BLaER1 treated with 17β-estradiol and CSF1 and Interleukin-3, amounts not matched to agents 10 nM and 100 nM (cell line): Measurements from ENCODE around the gene CFAP100.

Source experiments
- H3K27ac ChIP-seq, 11 experiments: shearing (Covaris generic); formaldehyde crosslinking; 2 replicates each; pipeline ENCODE4 v1.8.1; 2022
- H3K27me3 ChIP-seq, 11 experiments: shearing (Covaris generic); formaldehyde crosslinking; 2 replicates each; pipeline ENCODE4 v1.8.1; 2022
- H3K36me3 ChIP-seq, 11 experiments: shearing (Covaris generic); formaldehyde crosslinking; 2 replicates each; pipeline ENCODE4 v1.8.1; 2022
- H3K4me1 ChIP-seq, 10 experiments: shearing (Covaris generic); formaldehyde crosslinking; 2 replicates each; pipeline ENCODE4 v1.8.1; 2022
- H3K4me2 ChIP-seq, 11 experiments: shearing (Covaris generic); formaldehyde crosslinking; 2 replicates each; pipeline ENCODE4 v1.8.1; 2022
- H3K4me3 ChIP-seq, 10 experiments: shearing (Covaris generic); formaldehyde crosslinking; 2 replicates each; pipeline ENCODE4 v1.8.1; 2022
- H3K9ac ChIP-seq, 11 experiments: shearing (Covaris generic); formaldehyde crosslinking; 2 replicates each; pipeline ENCODE4 v1.8.1; 2022
- H3K9me3 ChIP-seq, 11 experiments: shearing (Covaris generic); formaldehyde crosslinking; replicated peaks in 1 of 11; 2 replicates each; pipeline ENCODE4 v1.8.1; 2022
- H4K20me1 ChIP-seq, 11 experiments: shearing (Covaris generic); formaldehyde crosslinking; 2 replicates each; pipeline ENCODE4 v1.8.1; 2022
- Cebpa-rat ChIP-seq, 11 experiments: shearing (Covaris generic); IDR thresholded peaks; 2 replicates each; pipeline ENCODE4 v1.8.1; 2022

Gene CFAP100

DNA sequence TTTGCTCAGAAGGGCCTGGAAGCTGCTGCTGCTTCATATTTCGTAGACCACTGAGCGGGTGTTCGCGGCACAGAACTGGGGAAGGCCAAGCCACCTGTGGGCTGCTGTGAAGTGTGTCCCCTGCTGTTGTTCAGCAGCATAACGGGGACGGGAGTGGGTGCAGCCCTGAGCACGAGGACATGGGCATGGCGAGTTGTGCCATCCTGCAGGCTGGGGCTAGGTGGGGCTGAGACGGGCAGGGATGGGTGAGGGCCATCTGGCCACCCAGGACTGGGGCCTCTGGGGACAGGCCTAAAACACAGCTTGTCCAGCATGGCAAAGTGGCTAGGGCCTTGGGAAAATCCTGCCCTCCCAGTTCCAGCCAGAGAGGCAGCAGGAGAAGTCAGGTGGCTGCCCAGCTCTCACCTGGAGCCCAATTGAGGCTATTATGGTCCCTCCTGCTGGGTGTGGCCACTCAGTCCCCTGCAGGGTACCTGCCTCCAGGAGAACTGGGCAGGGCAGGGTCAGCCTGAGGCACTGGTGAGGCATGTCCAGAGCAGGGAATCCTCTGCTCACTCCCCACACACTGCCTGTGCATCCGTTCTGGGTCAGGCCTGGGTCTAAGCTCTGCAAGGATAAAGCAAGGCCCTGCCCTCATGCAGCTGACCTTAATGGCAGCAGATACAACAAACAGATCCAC lies 29.5 kb downstream of the CFAP100 start:
- H3K27ac ChIP-seq = no peak overlapping the region
- H4K20me1 ChIP-seq = peaks cover 0 to 4% (median 0%) of the 10 kb centered on the region in 11 experiments; a peak in 3 of 22 replicates
- no peak overlapping the region for H3K9ac ChIP-seq
- no peaks in the 10 kb centered on the region for H3K4me1 ChIP-seq
- H3K9me3 ChIP-seq = peaks cover 16 to 38% (median 26%) of the 10 kb centered on the region in 11 experiments
- TF ChIP-seq Cebpa-rat (IDR thresholded peaks at IDR 0.05) = no peak
- H3K27me3 ChIP-seq = no peaks in the 10 kb centered on the region
- H3K4me2 ChIP-seq = no peak overlapping the region
- 0 out of 22 replicates have a peak, but pooled peaks cover 0 to 5% (median 0%) of the 10 kb centered on the region in 11 experiments for H3K36me3 ChIP-seq
- no peak overlapping the region for H3K4me3 ChIP-seq

DNA sequence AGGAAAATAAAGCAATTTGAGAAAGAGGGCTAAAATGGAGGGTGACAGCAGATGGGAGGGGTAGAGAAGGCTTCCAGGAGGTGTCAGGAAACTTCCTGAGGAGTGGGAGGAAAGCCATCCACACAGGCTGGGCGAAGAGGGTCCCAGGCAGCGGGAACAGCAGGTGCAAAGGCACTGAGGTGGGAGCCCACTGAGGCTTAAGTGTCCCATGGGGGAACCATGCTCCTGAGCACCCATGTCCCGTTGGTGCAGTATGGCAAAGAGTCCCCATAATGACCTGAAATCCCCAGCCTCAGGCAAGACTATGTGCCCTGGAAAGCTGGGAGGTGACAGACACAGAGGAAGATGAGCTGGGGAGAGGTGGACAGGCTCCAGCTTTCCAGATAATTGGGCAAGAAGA lies 30.0 kb downstream of the CFAP100 start:
- H3K9ac ChIP-seq = no peak overlapping the region
- no peak overlapping the region for H3K4me3 ChIP-seq
- H3K27me3 ChIP-seq = no peaks in the 10 kb centered on the region
- H4K20me1 ChIP-seq = peaks cover 0 to 4% (median 0%) of the 10 kb centered on the region in 11 experiments; a peak in 3 of 22 replicates
- TF ChIP-seq Cebpa-rat (IDR thresholded peaks at IDR 0.05) = no peak
- 0 out of 22 replicates have a peak, but pooled peaks cover 0 to 5% (median 0%) of the 10 kb centered on the region in 11 experiments for H3K36me3 ChIP-seq
- H3K9me3 ChIP-seq = peaks cover 16 to 38% (median 26%) of the 10 kb centered on the region in 11 experiments
- H3K4me1 ChIP-seq = no peaks in the 10 kb centered on the region
- no peak overlapping the region for H3K4me2 ChIP-seq
- no peak overlapping the region for H3K27ac ChIP-seq

DNA sequence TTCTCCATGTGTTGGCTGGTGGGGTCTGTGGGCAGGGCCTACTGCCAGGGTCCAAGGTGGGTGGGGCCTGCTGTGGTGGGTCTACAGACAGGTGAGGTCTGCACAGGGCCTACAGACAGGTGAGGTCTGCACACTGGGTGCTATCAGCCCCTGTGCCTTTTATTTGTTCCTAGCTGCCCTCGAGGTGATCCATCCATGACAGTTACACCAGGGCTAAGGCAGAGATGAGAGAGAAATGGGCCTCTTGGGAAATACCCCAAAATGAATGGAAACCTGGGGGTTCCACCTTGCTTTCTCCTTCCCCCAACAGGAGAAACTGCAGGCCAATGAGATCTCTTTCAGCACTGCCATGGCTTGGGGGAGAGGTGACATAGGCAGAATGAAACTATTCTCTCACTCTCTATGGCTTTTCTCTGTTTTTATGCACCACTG lies 36.4 kb downstream of the CFAP100 start:
- Histone ChIP-seq H3K27ac (no peak overlapping the region), H3K4me1 (no peaks in the 10 kb centered on the region), H3K36me3 (peaks cover 0 to 33% (median 7%) of the 10 kb centered on the region in 11 experiments; a peak in 9 of 22 replicates), H3K9me3 (peaks cover 8 to 35% (median 19%) of the 10 kb centered on the region in 11 experiments), H3K9ac (no peak overlapping the region), H3K4me2 (no peak overlapping the region), H3K4me3 (no peak overlapping the region), H4K20me1 (peaks cover 0 to 30% (median 0%) of the 10 kb centered on the region in 11 experiments; a peak in 3 of 22 replicates), H3K27me3 (no peaks in the 10 kb centered on the region)
- TF ChIP-seq Cebpa-rat (IDR thresholded peaks at IDR 0.05) = no peak

DNA sequence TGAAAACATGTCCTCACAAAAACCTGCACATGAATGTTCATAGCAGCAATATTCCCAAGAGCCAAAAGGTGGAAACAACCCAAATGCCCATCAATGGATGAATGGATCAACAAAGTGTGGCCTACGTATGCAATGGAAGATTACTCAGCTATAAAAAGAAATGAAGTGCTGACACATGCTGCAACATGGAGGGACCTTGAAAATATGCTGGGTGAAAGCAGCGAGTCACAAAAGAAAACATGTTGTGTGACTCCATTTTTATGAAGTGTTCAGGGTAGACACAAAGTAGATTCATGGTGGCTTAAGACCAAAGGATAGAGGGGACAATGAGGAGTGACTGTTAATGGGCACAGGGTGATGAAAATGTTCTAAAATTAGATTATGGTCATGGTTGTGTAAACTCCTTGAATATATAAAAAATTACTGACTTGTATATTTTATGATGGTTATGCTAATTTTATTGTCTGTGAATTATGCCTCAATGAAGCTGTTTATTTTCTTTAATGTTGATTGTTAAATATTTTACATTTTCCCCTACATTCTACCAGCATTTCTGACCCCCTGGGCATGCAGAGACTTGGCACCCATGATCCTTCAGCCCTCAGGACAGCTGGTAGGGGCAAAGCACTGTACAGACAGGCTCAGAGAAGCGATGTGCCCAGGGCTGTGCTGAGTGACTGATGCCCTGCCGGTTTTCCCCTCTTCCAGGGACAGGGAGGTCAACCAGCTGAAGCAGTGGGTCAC lies 37.8 kb downstream of the CFAP100 start:
- H3K9me3 ChIP-seq = peaks cover 0 to 20% (median 7%) of the 10 kb centered on the region in 11 experiments; a peak in 16 of 22 replicates
- H3K9ac ChIP-seq = no peak overlapping the region
- no peak for TF ChIP-seq Cebpa-rat (IDR thresholded peaks at IDR 0.05)

GRCh38 chr3:126433105-126433430 lies 38.4 kb downstream of the CFAP100 start:
- Histone ChIP-seq H3K9me3 (peaks cover 0 to 15% (median 1%) of the 10 kb centered on the region in 11 experiments; a peak in 8 of 22 replicates), H3K4me2 (no peak overlapping the region), H4K20me1 (peaks cover 0 to 47% (median 0%) of the 10 kb centered on the region in 11 experiments; a peak in 6 of 22 replicates), H3K27me3 (no peaks in the 10 kb centered on the region), H3K36me3 (peaks cover 18 to 53% (median 24%) of the 10 kb centered on the region in 11 experiments; a peak in 21 of 22 replicates), H3K4me3 (no peak overlapping the region), H3K4me1 (no peaks in the 10 kb centered on the region), H3K9ac (no peak overlapping the region), H3K27ac (no peak overlapping the region)
- no peak for TF ChIP-seq Cebpa-rat (IDR thresholded peaks at IDR 0.05)

More for the DNA sequence above, 37.8 kb downstream of the CFAP100 start:
- H3K4me3 ChIP-seq = no peak overlapping the region
- H3K27ac ChIP-seq = no peak overlapping the region
- H3K4me1 ChIP-seq = no peaks in the 10 kb centered on the region
- peaks cover 13 to 47% (median 19%) of the 10 kb centered on the region in 11 experiments; a peak in 19 of 22 replicates for H3K36me3 ChIP-seq
- no peaks in the 10 kb centered on the region for H3K27me3 ChIP-seq
- H3K4me2 ChIP-seq = no peak overlapping the region
- H4K20me1 ChIP-seq = peaks cover 0 to 43% (median 0%) of the 10 kb centered on the region in 11 experiments; a peak in 4 of 22 replicates

DNA sequence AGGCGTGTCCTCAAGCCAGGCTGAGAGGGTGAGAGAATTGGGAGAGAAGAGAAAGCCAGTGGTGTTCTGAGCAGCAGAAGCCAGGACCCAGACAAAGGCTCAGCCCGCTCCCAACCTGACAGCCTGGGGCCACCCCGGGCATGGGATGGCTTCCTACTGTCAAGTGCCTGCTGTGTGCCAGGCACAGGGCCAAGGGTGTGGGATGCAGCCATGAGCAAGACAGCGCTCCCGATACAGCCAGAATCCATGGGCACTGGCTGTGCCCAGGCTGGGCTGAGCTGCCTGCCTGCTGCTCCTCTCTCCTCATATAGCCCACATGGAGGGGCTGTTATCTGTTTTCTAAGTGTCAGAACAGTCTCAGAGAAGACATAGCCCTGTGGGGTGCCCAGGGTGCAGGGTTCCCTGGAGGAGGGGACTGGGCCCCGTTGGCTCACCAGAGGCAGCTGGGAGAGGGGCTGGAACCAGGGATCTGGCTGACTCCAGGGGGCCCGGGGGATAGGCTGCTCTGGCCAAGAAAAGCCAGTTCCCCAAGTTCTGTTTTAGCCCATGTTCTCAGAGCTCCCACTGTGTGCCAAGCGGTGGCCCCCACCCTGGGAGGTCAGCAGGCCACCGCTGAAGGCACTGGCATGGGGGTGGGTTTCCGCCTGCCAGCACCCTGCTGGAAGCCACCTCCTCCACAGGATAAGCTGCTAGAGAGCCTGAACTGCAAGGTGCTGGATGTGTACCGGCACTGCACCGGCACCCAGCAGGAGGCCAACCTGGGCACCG lies 39.0 kb downstream of the CFAP100 start:
- TF ChIP-seq Cebpa-rat (IDR thresholded peaks at IDR 0.05) = no peak
- no peak overlapping the region for H3K27ac ChIP-seq
- peaks cover 25 to 59% (median 29%) of the 10 kb centered on the region in 11 experiments; a peak in 21 of 22 replicates for H3K36me3 ChIP-seq

GRCh38 chr3:126434264-126434590 lies 39.5 kb downstream of the CFAP100 start:
- Histone ChIP-seq H4K20me1 (peaks cover 0 to 59% (median 5%) of the 10 kb centered on the region in 11 experiments; a peak in 7 of 22 replicates), H3K27ac (no peak overlapping the region), H3K4me2 (no peak overlapping the region), H3K27me3 (no peaks in the 10 kb centered on the region), H3K4me3 (no peak overlapping the region), H3K9me3 (peaks cover 0 to 7% (median 0%) of the 10 kb centered on the region in 11 experiments; a peak in 1 of 22 replicates), H3K4me1 (no peaks in the 10 kb centered on the region), H3K36me3 (peaks cover 29 to 64% (median 34%) of the 10 kb centered on the region in 11 experiments; a peak in 21 of 22 replicates), H3K9ac (no peak overlapping the region)
- no peak for TF ChIP-seq Cebpa-rat (IDR thresholded peaks at IDR 0.05)

More for the DNA sequence above, 39.0 kb downstream of the CFAP100 start:
- H3K4me2 ChIP-seq = no peak overlapping the region
- H3K9ac ChIP-seq = no peak overlapping the region
- no peaks in the 10 kb centered on the region for H3K4me1 ChIP-seq
- no peak overlapping the region for H3K4me3 ChIP-seq
- no peaks in the 10 kb centered on the region for H3K27me3 ChIP-seq
- H4K20me1 ChIP-seq = peaks cover 0 to 53% (median under 1%) of the 10 kb centered on the region in 11 experiments; a peak in 6 of 22 replicates
- peaks cover 0 to 9% (median 0%) of the 10 kb centered on the region in 11 experiments; a peak in 2 of 22 replicates for H3K9me3 ChIP-seq

- Histone ChIP-seq H3K4me3 (no peak overlapping the region), H3K36me3 (peaks cover 29 to 72% (median 42%) of the 10 kb centered on the region in 11 experiments; a peak in 21 of 22 replicates), H3K4me2 (no peak overlapping the region), H3K27me3 (no peaks in the 10 kb centered on the region), H3K4me1 (no peaks in the 10 kb centered on the region), H3K9ac (no peak overlapping the region), H4K20me1 (peaks cover 0 to 66% (median 12%) of the 10 kb centered on the region in 11 experiments; a peak in 9 of 22 replicates), H3K27ac (no peak overlapping the region), H3K9me3 (peaks cover 0 to 7% (median 0%) of the 10 kb centered on the region in 11 experiments; a peak in 1 of 22 replicates)
- no peak for TF ChIP-seq Cebpa-rat (IDR thresholded peaks at IDR 0.05)
These were observed 40.3 kb downstream of the CFAP100 start for GRCh38 chr3:126434931-126435411.
